Panc1 (cell line): ENCODE results near the gene GIGYF1. TPM values are rescaled to one million over a fixed set of nuclear protein-coding genes. Genes with fewer than 3 reads are reported as not detected.
"Not testable (repeated sequence)": the region's sequence is repeated elsewhere in the genome, so short reads cannot be mapped to it uniquely, and the experiment has no call there.

Source experiments
- ATAC-seq: fragments of 200-7000 bp; cut with Tn5 transposase; 2 replicates; pipeline ENCODE4 v1.9.1; 2020; ENCODE audit warnings: mild to moderate bottlenecking, moderate library complexity
- BruUV-seq: library from RNA; stranded (reverse); fragments of 400-500 nt; replicated peaks from 2 replicates; lab custom pipeline; 2021; lab: Mats Ljungman, UMichigan
- CTCF ChIA-PET: fragments of 300-600 bp; sonication (Branson Sonifier 250); formaldehyde crosslinking; loops from one replicate; lab custom pipeline; 2022; ENCODE audit warnings: antibody characterized with exemption; lab: Charles Lee
- POLR2A ChIA-PET: fragments of 300-600 bp; sonication (Branson Sonifier 250); formaldehyde crosslinking; loops from one replicate; lab custom pipeline; 2022; ENCODE audit warnings: antibody characterized with exemption; lab: Charles Lee
- DNase-seq: peaks from one replicate; pipeline ENCODE4 v3.0.0-alpha.2; 2010; ENCODE audit warnings: low read depth, low spot score
- H3K27ac ChIP-seq: 2 replicates; pipeline ENCODE4 v1.5.1; 2011; ENCODE audit warnings: mild to moderate bottlenecking, low read length, inconsistent platforms
- H3K27me3 ChIP-seq: fragments of 200-500 bp; sonication (Bioruptor generic); 2 replicates; pipeline ENCODE4 v1.6.0; 2014; ENCODE audit warnings: low read length, inconsistent platforms; ENCODE audit not compliant: control insufficient read depth, insufficient read depth
- H3K36me3 ChIP-seq: fragments of 200-500 bp; sonication (Bioruptor generic); 2 replicates; pipeline ENCODE4 v1.5.1; 2014; ENCODE audit warnings: inconsistent platforms, mild to moderate bottlenecking, low read length, moderate library complexity; ENCODE audit not compliant: control insufficient read depth, insufficient read depth
- H3K4me1 ChIP-seq: 2 replicates; pipeline ENCODE4 v1.5.1; 2011; ENCODE audit warnings: inconsistent platforms, mild to moderate bottlenecking, low read length, moderate library complexity; ENCODE audit not compliant: control insufficient read depth, insufficient read depth
- H3K4me3 ChIP-seq, 2 experiments: 2 replicates each; pipeline ENCODE4 v1.5.1; 2011 to 2012; ENCODE audit warnings: low read depth in 2 of 2, low read length in 2 of 2, mild to moderate bottlenecking in 2 of 2, inconsistent platforms in 1 of 2, moderate library complexity in 1 of 2
- H3K9me3 ChIP-seq: fragments of 200-500 bp; sonication (Bioruptor generic); 2 replicates; pipeline ENCODE4 v1.5.1; 2014; ENCODE audit warnings: low read depth, mild to moderate bottlenecking, inconsistent platforms, low read length, moderate library complexity; ENCODE audit not compliant: control insufficient read depth, insufficient read depth
- POLR2AphosphoS5 ChIP-seq: IDR thresholded peaks from 2 replicates; pipeline ENCODE4 v1.6.1; 2012; ENCODE audit warnings: mild to moderate bottlenecking, low read depth, low read length, moderate library complexity
- REST ChIP-seq, 2 experiments: IDR thresholded peaks; 2 replicates each; pipeline ENCODE4 v1.6.1; 2011 to 2012; ENCODE audit warnings: low read depth in 2 of 2, control low read depth in 1 of 2, low read length in 1 of 2, mild to moderate bottlenecking in 1 of 2, moderate library complexity in 1 of 2; ENCODE audit not compliant: insufficient read depth in 1 of 2
- SIN3A ChIP-seq: IDR thresholded peaks from 2 replicates; pipeline ENCODE4 v1.6.1; 2012; ENCODE audit warnings: low read depth, mild to moderate bottlenecking, low read length, moderate library complexity, borderline replicate concordance; ENCODE audit not compliant: insufficient read depth
- TCF7L2 ChIP-seq: IDR thresholded peaks from 2 replicates; pipeline ENCODE4 v1.6.1; 2011; ENCODE audit warnings: mild to moderate bottlenecking, low read depth, low read length, inconsistent platforms
- in situ Hi-C: cut with HindIII; loops from 2 replicates; pipeline ENCODE4 v1.10.0; 2016; ENCODE audit warnings: low sequenced_read_pairs, low pct_unique_long_range_greater_than_20kb
- intact Hi-C: fragments of 100-400 bp; cut with micrococcal nuclease; formaldehyde crosslinking; loops from one replicate; pipeline ENCODE4 v1.10.0; 2022; ENCODE audit not compliant: unreplicated experiment
- total RNA-seq: library from RNA; stranded (reverse); gene quantifications from one replicate; pipeline ENCODE4 v1.2.1, GENCODE V29; 2021; ENCODE audit not compliant: unreplicated experiment
- TF ChIP-seq, protein P1 (sequence below): fragments of 450-650 bp; IDR thresholded peaks from 2 replicates; pipeline ENCODE4 v1.5.1; 2017; ENCODE audit warnings: mild to moderate bottlenecking

Gene GIGYF1
- total RNA-seq, 1 experiment from 2014 or later, result 52.6 TPM

- Histone ChIP-seq H3K27me3 (no peaks in the 10 kb centered on the region), H3K9me3 (no peaks in the 10 kb centered on the region), H3K36me3 (no peaks in the 10 kb centered on the region), H3K4me1 (0 out of 2 replicates have a peak, but pooled peaks cover 8% of the 10 kb centered on the region), H3K4me3 (no peak overlapping the region), H3K27ac (no peak overlapping the region)
- no TSS peak for BruUV-seq
- in situ Hi-C loops, result no loop called here
- POLR2A ChIA-PET, result no interaction called here
- CTCF ChIA-PET, result interaction anchor here (0.7 to 3.6 kb wide), 4 partner anchors 11 to 125 kb away, joined by 3 to 23 read pairs (median 7); partner anchors contain the start of genes POP7 and SLC12A9
- intact Hi-C loops, result loop anchor here (10.0 kb wide), 1 partner anchor 68 kb away; no protein-coding TSS in a partner anchor
- ATAC-seq (no peak), DNase-seq (peak; percentile 22)
- TF ChIP-seq TCF7L2 (no peak), REST (IDR thresholded peaks at IDR 0.05; ENCODE audit: insufficient read depth in 1 of 2, low read depth in 2 of 2, low read length in 1 of 2) (no peak), SIN3A (no peak), POLR2AphosphoS5 (no peak)
Measured at GRCh38 chr7:100726996-100727761, 33.1 kb upstream of the GIGYF1 start.

GRCh38 chr7:100724364-100724763 lies 30.3 kb upstream of the GIGYF1 start:
- in situ Hi-C loops (loop anchor here (25.0 kb wide), 1 partner anchor 113 kb away; the partner anchor contains the start of gene EPHB4), intact Hi-C loops (loop anchor here (10.0 kb wide), 1 partner anchor 70 kb away; no protein-coding TSS in a partner anchor)
- DNase-seq, H3K27me3 ChIP-seq, H3K4me3 ChIP-seq, BruUV-seq, H3K27ac ChIP-seq, ATAC-seq, H3K9me3 ChIP-seq, H3K36me3 ChIP-seq, H3K4me1 ChIP-seq, POLR2A ChIA-PET: not testable (repeated sequence)
- CTCF ChIA-PET, result interaction anchor here (0.7 to 3.6 kb wide), 5 partner anchors 13 to 254 kb away, joined by 3 to 23 read pairs (median 6); partner anchors contain the start of gene POP7

GRCh38 chr7:100723732-100724275 lies 29.8 kb upstream of the GIGYF1 start:
- Histone ChIP-seq H3K27me3 (no peaks in the 10 kb centered on the region), H3K9me3 (no peaks in the 10 kb centered on the region), H3K36me3 (no peaks in the 10 kb centered on the region), H3K4me1 (0 out of 2 replicates have a peak, but pooled peaks cover 8% of the 10 kb centered on the region), H3K27ac (no peak overlapping the region), H3K4me3 (no peak overlapping the region)
- ATAC-seq, result no peak
- DNase-seq, result no peak
- TF ChIP-seq, protein P1, sequence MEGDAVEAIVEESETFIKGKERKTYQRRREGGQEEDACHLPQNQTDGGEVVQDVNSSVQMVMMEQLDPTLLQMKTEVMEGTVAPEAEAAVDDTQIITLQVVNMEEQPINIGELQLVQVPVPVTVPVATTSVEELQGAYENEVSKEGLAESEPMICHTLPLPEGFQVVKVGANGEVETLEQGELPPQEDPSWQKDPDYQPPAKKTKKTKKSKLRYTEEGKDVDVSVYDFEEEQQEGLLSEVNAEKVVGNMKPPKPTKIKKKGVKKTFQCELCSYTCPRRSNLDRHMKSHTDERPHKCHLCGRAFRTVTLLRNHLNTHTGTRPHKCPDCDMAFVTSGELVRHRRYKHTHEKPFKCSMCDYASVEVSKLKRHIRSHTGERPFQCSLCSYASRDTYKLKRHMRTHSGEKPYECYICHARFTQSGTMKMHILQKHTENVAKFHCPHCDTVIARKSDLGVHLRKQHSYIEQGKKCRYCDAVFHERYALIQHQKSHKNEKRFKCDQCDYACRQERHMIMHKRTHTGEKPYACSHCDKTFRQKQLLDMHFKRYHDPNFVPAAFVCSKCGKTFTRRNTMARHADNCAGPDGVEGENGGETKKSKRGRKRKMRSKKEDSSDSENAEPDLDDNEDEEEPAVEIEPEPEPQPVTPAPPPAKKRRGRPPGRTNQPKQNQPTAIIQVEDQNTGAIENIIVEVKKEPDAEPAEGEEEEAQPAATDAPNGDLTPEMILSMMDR, result no peak
- no peak for TF ChIP-seq REST (IDR thresholded peaks at IDR 0.05; ENCODE audit: insufficient read depth in 1 of 2, low read depth in 2 of 2, low read length in 1 of 2)
- TF ChIP-seq TCF7L2, result no peak
- TF ChIP-seq POLR2AphosphoS5, result no peak
- TF ChIP-seq SIN3A, result no peak
- in situ Hi-C loops, result loop anchor here (25.0 kb wide), 1 partner anchor 113 kb away; the partner anchor contains the start of gene EPHB4
- no TSS peak for BruUV-seq
- CTCF ChIA-PET, result no interaction called here
- intact Hi-C loops, result loop anchor here (10.0 kb wide), 1 partner anchor 71 kb away; no protein-coding TSS in a partner anchor
- POLR2A ChIA-PET, result no interaction called here
